SJCRH30 (cell line): ENCODE results near the gene PARP2. TPM values are rescaled to one million over a fixed set of nuclear protein-coding genes. Genes with fewer than 3 reads are reported as not detected.
A peak's percentile ranks its signal among the peaks of the same experiment; 100 is the strongest.

Experiments used
- DNase-seq, 2 experiments: peaks; one replicate each; pipeline ENCODE4 v3.0.0-alpha.2; 2015 to 2020
- H3K27ac ChIP-seq: fragments of 250-450 bp; sonication (Bioruptor Pico); 2 replicates; pipeline ENCODE4 v1.5.1; 2020; ENCODE audit warnings: mild to moderate bottlenecking, moderate library complexity
- H3K27me3 ChIP-seq: fragments of 250-450 bp; sonication (Bioruptor Pico); 2 replicates; pipeline ENCODE4 v1.5.1; 2020; ENCODE audit warnings: mild to moderate bottlenecking, moderate library complexity
- H3K36me3 ChIP-seq: fragments of 250-450 bp; sonication (Bioruptor Pico); 2 replicates; pipeline ENCODE4 v1.5.1; 2020; ENCODE audit warnings: mild to moderate bottlenecking, moderate library complexity
- H3K4me1 ChIP-seq: fragments of 250-450 bp; sonication (Bioruptor Pico); 2 replicates; pipeline ENCODE4 v1.5.1; 2020; ENCODE audit warnings: mild to moderate bottlenecking, moderate library complexity
- H3K4me3 ChIP-seq: fragments of 250-450 bp; sonication (Bioruptor Pico); 2 replicates; pipeline ENCODE4 v1.5.1; 2020; ENCODE audit warnings: mild to moderate bottlenecking, moderate library complexity
- H3K9me3 ChIP-seq: fragments of 250-450 bp; sonication (Bioruptor Pico); replicated peaks from 2 replicates; pipeline ENCODE4 v1.5.1; 2020; ENCODE audit warnings: mild to moderate bottlenecking, moderate library complexity
- total RNA-seq: library from RNA; depleted of rRNA; stranded (reverse); fragments of >200 nt; shearing (Covaris generic); gene quantifications from 2 replicates; pipeline ENCODE4 v1.2.3, GENCODE V29; 2014; rRNA removed

PARP2 gene
- total RNA-seq, result 41.2 and 44.4 TPM in 2 replicates

- Histone ChIP-seq H3K27ac (peak within 1 kb of the TSS; percentile 81), H3K27me3 (no peaks in the 10 kb centered on the region), H3K36me3 (peaks cover 22% of the 10 kb centered on the region), H3K9me3 (no peaks in the 10 kb centered on the region), H3K4me3 (peak within 1 kb of the TSS; percentile 76), H3K4me1 (no peaks in the 10 kb centered on the region)
- peak; percentile 99 to 100 for DNase-seq
These were observed at the start of gene PARP2 for GRCh38 chr14:20343092-20343861. TSS of gene PARP2 (plus strand) at chr14:20343635. CDS start at chr14:20343642, 7 bp downstream.

GRCh38 chr14:20294636-20295035, 48.8 kb upstream of the PARP2 start:
- H3K27me3 ChIP-seq, result no peaks in the 10 kb centered on the region
- no peaks in the 10 kb centered on the region for H3K4me1 ChIP-seq
- no peak for DNase-seq
- peaks cover 23% of the 10 kb centered on the region for H3K36me3 ChIP-seq
- H3K4me3 ChIP-seq, result no peak overlapping the region
- H3K27ac ChIP-seq, result no peak overlapping the region
- H3K9me3 ChIP-seq, result no peaks in the 10 kb centered on the region

GRCh38 chr14:20295067-20295466, 48.4 kb upstream of the PARP2 start:
- Histone ChIP-seq H3K9me3 (no peaks in the 10 kb centered on the region), H3K4me3 (no peak overlapping the region), H3K27me3 (no peaks in the 10 kb centered on the region), H3K27ac (no peak overlapping the region), H3K36me3 (peaks cover 23% of the 10 kb centered on the region), H3K4me1 (no peaks in the 10 kb centered on the region)
- no peak for DNase-seq

GRCh38 chr14:20302042-20302755, 41.2 kb upstream of the PARP2 start:
- Histone ChIP-seq H3K9me3 (no peaks in the 10 kb centered on the region), H3K4me3 (no peak overlapping the region), H3K27me3 (no peaks in the 10 kb centered on the region), H3K36me3 (no peaks in the 10 kb centered on the region), H3K4me1 (peaks cover 6% of the 10 kb centered on the region; the same call in 1 of the 2 replicates), H3K27ac (no peak overlapping the region)
- DNase-seq, result no peak

GRCh38 chr14:20305265-20306078, 38.0 kb upstream of the PARP2 start, which contains the start of gene TTC5:
TSS of gene TTC5 (minus strand) at chr14:20305951. CDS start at chr14:20305937, 14 bp downstream.
- peak; percentile 74 to 88 for DNase-seq
- no peak within 1 kb of the TSS for H3K27ac ChIP-seq

GRCh38 chr14:20306079-20306423, 37.4 kb upstream of the PARP2 start:
- Histone ChIP-seq H3K36me3 (no peaks in the 10 kb centered on the region), H3K9me3 (no peaks in the 10 kb centered on the region), H3K27me3 (no peaks in the 10 kb centered on the region), H3K4me3 (peak overlapping the region; percentile 77), H3K27ac (no peak overlapping the region), H3K4me1 (peaks cover 6% of the 10 kb centered on the region; the same call in 1 of the 2 replicates)
- DNase-seq, result no peak

More at GRCh38 chr14:20305265-20306078, 38.0 kb upstream of the PARP2 start, which contains the start of gene TTC5:
- no peaks in the 10 kb centered on the region for H3K27me3 ChIP-seq
- peak within 1 kb of the TSS; percentile 77 for H3K4me3 ChIP-seq
- no peaks in the 10 kb centered on the region for H3K36me3 ChIP-seq
- H3K9me3 ChIP-seq, result no peaks in the 10 kb centered on the region
- H3K4me1 ChIP-seq, result peaks cover 6% of the 10 kb centered on the region; the same call in 1 of the 2 replicates

GRCh38 chr14:20314026-20314425, 29.4 kb upstream of the PARP2 start:
- Histone ChIP-seq H3K27ac (no peak overlapping the region), H3K4me1 (no peaks in the 10 kb centered on the region), H3K4me3 (no peak overlapping the region), H3K27me3 (no peaks in the 10 kb centered on the region), H3K36me3 (peaks cover 61% of the 10 kb centered on the region), H3K9me3 (no peaks in the 10 kb centered on the region)
- no peak for DNase-seq

- Histone ChIP-seq H3K4me1 (no peaks in the 10 kb centered on the region), H3K36me3 (peaks cover 81% of the 10 kb centered on the region)
These were observed 25.7 kb upstream of the PARP2 start for GRCh38 chr14:20317720-20318119.

GRCh38 chr14:20327005-20327869, 16.2 kb upstream of the PARP2 start:
- Histone ChIP-seq H3K27me3 (no peaks in the 10 kb centered on the region), H3K36me3 (peaks cover 63% of the 10 kb centered on the region), H3K4me1 (peaks cover 6% of the 10 kb centered on the region), H3K4me3 (no peak overlapping the region), H3K27ac (no peak overlapping the region), H3K9me3 (no peaks in the 10 kb centered on the region)
- DNase-seq, result peak in 1 of 2 experiments; percentile 76

More at GRCh38 chr14:20317720-20318119, 25.7 kb upstream of the PARP2 start:
- H3K27me3 ChIP-seq, result no peaks in the 10 kb centered on the region
- H3K27ac ChIP-seq, result no peak overlapping the region
- no peak overlapping the region for H3K4me3 ChIP-seq
- no peaks in the 10 kb centered on the region for H3K9me3 ChIP-seq
- no peak for DNase-seq

GRCh38 chr14:20328705-20329104, 14.7 kb upstream of the PARP2 start:
- Histone ChIP-seq H3K36me3 (peaks cover 55% of the 10 kb centered on the region), H3K27me3 (no peaks in the 10 kb centered on the region), H3K4me1 (peaks cover 9% of the 10 kb centered on the region)

GRCh38 chr14:20329355-20329754, 14.1 kb upstream of the PARP2 start:
- Histone ChIP-seq H3K36me3 (peaks cover 49% of the 10 kb centered on the region), H3K9me3 (no peaks in the 10 kb centered on the region), H3K27ac (no peak overlapping the region), H3K27me3 (no peaks in the 10 kb centered on the region), H3K4me3 (no peak overlapping the region), H3K4me1 (peaks cover 12% of the 10 kb centered on the region)
- DNase-seq, result no peak

More at GRCh38 chr14:20328705-20329104, 14.7 kb upstream of the PARP2 start:
- H3K4me3 ChIP-seq, result no peak overlapping the region
- no peaks in the 10 kb centered on the region for H3K9me3 ChIP-seq
- DNase-seq, result no peak
- H3K27ac ChIP-seq, result no peak overlapping the region

- peaks cover 12% of the 10 kb centered on the region for H3K4me1 ChIP-seq
- H3K9me3 ChIP-seq, result no peaks in the 10 kb centered on the region
- H3K27me3 ChIP-seq, result no peaks in the 10 kb centered on the region
- H3K27ac ChIP-seq, result no peak overlapping the region
- no peak overlapping the region for H3K4me3 ChIP-seq
- no peak for DNase-seq
- H3K36me3 ChIP-seq, result peaks cover 35% of the 10 kb centered on the region
These were observed 12.3 kb upstream of the PARP2 start for GRCh38 chr14:20331053-20331613.

- H3K4me1 ChIP-seq, result peaks cover 12% of the 10 kb centered on the region
- H3K4me3 ChIP-seq, result peak overlapping the region; percentile 74
- no peaks in the 10 kb centered on the region for H3K27me3 ChIP-seq
- no peak for DNase-seq
- peak overlapping the region; percentile 78 for H3K27ac ChIP-seq
- peaks cover 25% of the 10 kb centered on the region for H3K36me3 ChIP-seq
- H3K9me3 ChIP-seq, result no peaks in the 10 kb centered on the region
These were observed 11.0 kb upstream of the PARP2 start for GRCh38 chr14:20332431-20332787.
